Progenitor cell of endocrine pancreas (in vitro differentiated cells): ENCODE measurements around the gene KCNQ5. TPM values are rescaled to one million over a fixed set of nuclear protein-coding genes. Genes with fewer than 3 reads are reported as not detected.

ENCODE experiments used
- DNase-seq: peaks from one replicate; pipeline ENCODE4 v3.0.0; 2021; ENCODE audit warnings: low spot score; ENCODE audit not compliant: unreplicated experiment
- H3K27ac Mint-ChIP-seq: 2 replicates; pipeline ENCODE4 v1.8.0; 2021; ENCODE audit warnings: mild to moderate bottlenecking, moderate library complexity, mixed read lengths
- H3K27me3 Mint-ChIP-seq: 2 replicates; pipeline ENCODE4 v1.8.0; 2021; ENCODE audit warnings: mixed read lengths
- H3K36me3 Mint-ChIP-seq: 2 replicates; pipeline ENCODE4 v1.8.0; 2022; ENCODE audit warnings: mixed read lengths; ENCODE audit not compliant: insufficient read depth
- H3K4me1 Mint-ChIP-seq: 2 replicates; pipeline ENCODE4 v1.8.0; 2021; ENCODE audit warnings: low read depth, mixed read lengths
- H3K4me3 Mint-ChIP-seq: 2 replicates; pipeline ENCODE4 v1.8.0; 2021; ENCODE audit warnings: low read depth, mild to moderate bottlenecking, moderate library complexity, mixed read lengths
- H3K9me3 Mint-ChIP-seq: 2 replicates; pipeline ENCODE4 v1.8.0; 2021; ENCODE audit warnings: low read depth, mixed read lengths
- total RNA-seq: library from RNA; stranded (reverse); gene quantifications from 2 replicates; pipeline ENCODE4 v1.2.1, GENCODE V29; 2021
- TF ChIP-seq, protein P1 (sequence below): fragments of 200-600 bp; sonication (generic); IDR thresholded peaks from one replicate; pipeline ENCODE4 v1.5.0; 2021; ENCODE audit warnings: antibody characterized with exemption, mild to moderate bottlenecking; ENCODE audit not compliant: unreplicated experiment

KCNQ5 gene
- total RNA-seq, 1 donor from 2014 or later = 1.0 TPM

- H3K36me3 Mint-ChIP-seq = no peaks in the 10 kb centered on the region
- H3K4me3 Mint-ChIP-seq = no peak overlapping the region
- DNase-seq = no peak
- peaks cover 9% of the 10 kb centered on the region for H3K9me3 Mint-ChIP-seq
- H3K27ac Mint-ChIP-seq = no peak overlapping the region
- TF ChIP-seq, protein P1, sequence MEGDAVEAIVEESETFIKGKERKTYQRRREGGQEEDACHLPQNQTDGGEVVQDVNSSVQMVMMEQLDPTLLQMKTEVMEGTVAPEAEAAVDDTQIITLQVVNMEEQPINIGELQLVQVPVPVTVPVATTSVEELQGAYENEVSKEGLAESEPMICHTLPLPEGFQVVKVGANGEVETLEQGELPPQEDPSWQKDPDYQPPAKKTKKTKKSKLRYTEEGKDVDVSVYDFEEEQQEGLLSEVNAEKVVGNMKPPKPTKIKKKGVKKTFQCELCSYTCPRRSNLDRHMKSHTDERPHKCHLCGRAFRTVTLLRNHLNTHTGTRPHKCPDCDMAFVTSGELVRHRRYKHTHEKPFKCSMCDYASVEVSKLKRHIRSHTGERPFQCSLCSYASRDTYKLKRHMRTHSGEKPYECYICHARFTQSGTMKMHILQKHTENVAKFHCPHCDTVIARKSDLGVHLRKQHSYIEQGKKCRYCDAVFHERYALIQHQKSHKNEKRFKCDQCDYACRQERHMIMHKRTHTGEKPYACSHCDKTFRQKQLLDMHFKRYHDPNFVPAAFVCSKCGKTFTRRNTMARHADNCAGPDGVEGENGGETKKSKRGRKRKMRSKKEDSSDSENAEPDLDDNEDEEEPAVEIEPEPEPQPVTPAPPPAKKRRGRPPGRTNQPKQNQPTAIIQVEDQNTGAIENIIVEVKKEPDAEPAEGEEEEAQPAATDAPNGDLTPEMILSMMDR = no peak
- H3K4me1 Mint-ChIP-seq = no peaks in the 10 kb centered on the region
- no peaks in the 10 kb centered on the region for H3K27me3 Mint-ChIP-seq
These were observed 87.6 kb downstream of the KCNQ5 start for GRCh38 chr6:72709431-72709830.

DNA sequence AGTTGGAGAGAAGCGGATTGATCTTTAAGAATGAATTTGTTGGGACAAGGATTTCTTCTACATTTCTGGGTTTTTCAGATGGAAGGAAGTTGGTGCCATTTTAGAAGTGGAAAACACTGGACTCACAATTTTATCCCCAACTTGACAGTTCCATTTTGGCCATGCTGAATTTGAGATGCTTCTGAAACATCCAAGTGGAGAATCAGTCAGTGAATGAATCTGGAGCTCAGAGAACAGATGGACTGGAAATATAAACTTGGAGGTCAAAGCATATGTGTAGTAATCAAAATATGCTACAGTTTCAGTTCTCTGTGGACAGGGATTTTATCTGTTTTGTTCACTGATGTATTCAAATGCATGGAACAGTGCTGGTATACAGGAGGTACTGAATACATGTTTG, 89.9 kb downstream of the KCNQ5 start:
- Mint-ChIP-seq H3K9me3 (peaks cover 9% of the 10 kb centered on the region), H3K4me3 (no peak overlapping the region), H3K4me1 (no peaks in the 10 kb centered on the region), H3K27me3 (no peaks in the 10 kb centered on the region), H3K36me3 (no peaks in the 10 kb centered on the region), H3K27ac (no peak overlapping the region)
- no peak for DNase-seq
- TF ChIP-seq, protein P1 = no peak

- TF ChIP-seq, protein P1 = no peak
- no peak for DNase-seq
- no peaks in the 10 kb centered on the region for H3K27me3 Mint-ChIP-seq
- H3K9me3 Mint-ChIP-seq = peaks cover 9% of the 10 kb centered on the region
- H3K4me1 Mint-ChIP-seq = no peaks in the 10 kb centered on the region
- no peak overlapping the region for H3K27ac Mint-ChIP-seq
- H3K36me3 Mint-ChIP-seq = no peaks in the 10 kb centered on the region
- no peak overlapping the region for H3K4me3 Mint-ChIP-seq
These were observed 91.0 kb downstream of the KCNQ5 start for GRCh38 chr6:72712910-72713309.

- H3K4me1 Mint-ChIP-seq = no peaks in the 10 kb centered on the region
- peaks cover 4% of the 10 kb centered on the region for H3K9me3 Mint-ChIP-seq
- no peaks in the 10 kb centered on the region for H3K36me3 Mint-ChIP-seq
- no peak for DNase-seq
- no peak overlapping the region for H3K4me3 Mint-ChIP-seq
- H3K27ac Mint-ChIP-seq = no peak overlapping the region
- TF ChIP-seq, protein P1 = no peak
- no peaks in the 10 kb centered on the region for H3K27me3 Mint-ChIP-seq
These were observed 93.3 kb downstream of the KCNQ5 start for GRCh38 chr6:72715119-72715518.

GRCh38 chr6:72716916-72717315, 95.1 kb downstream of the KCNQ5 start:
- H3K27me3 Mint-ChIP-seq = no peaks in the 10 kb centered on the region
- no peak for DNase-seq
- no peaks in the 10 kb centered on the region for H3K4me1 Mint-ChIP-seq
- H3K4me3 Mint-ChIP-seq = no peak overlapping the region
- H3K36me3 Mint-ChIP-seq = no peaks in the 10 kb centered on the region
- H3K27ac Mint-ChIP-seq = no peak overlapping the region
- H3K9me3 Mint-ChIP-seq = no peaks in the 10 kb centered on the region
- TF ChIP-seq, protein P1 = no peak
